8988T (cell line): ENCODE measurements around the gene ARAF.
"Not testable (repeated sequence)": the region's sequence is repeated elsewhere in the genome, so short reads cannot be mapped to it uniquely, and the experiment has no call there.

Experiments used
- DNase-seq: peaks from one replicate; pipeline ENCODE4 v3.0.0; 2011

ARAF gene

DNA sequence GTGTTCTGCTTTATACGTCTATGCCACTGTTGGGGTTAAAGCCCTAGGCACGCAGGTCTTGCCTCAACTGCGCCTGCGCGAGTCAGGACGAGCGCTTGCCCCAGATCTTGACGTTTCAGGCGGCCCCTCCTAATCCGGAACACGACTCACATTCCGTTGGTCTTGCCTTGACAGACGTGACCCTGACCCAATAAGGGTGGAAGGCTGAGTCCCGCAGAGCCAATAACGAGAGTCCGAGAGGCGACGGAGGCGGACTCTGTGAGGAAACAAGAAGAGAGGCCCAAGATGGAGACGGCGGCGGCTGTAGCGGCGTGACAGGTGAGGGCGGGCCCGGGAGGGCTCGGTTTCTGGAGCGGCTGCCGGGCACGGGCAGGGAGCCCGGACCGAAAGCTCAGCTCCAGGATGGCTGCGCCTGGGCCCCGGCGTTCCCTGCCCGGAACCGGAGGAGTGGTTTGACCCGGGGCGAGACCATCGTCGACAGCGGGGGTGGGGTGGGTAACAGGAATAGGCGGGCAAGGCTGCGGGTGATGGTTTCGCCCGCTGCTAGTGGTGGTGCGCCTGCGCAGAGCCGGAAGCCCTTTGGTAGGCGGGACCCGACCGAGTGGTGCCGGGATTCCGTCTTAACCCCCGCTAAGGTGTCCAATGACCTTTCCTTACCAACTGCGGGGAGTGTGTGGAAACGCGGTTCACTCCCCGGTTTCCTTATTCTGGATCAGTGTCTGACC is at the start of gene ARAF:
TSS of gene ARAF (plus strand) at position 272 of the 725 bp plus-strand sequence. CDS start 1,763 bp downstream, outside the sequence.
- DNase-seq, result peak; percentile 82

DNA sequence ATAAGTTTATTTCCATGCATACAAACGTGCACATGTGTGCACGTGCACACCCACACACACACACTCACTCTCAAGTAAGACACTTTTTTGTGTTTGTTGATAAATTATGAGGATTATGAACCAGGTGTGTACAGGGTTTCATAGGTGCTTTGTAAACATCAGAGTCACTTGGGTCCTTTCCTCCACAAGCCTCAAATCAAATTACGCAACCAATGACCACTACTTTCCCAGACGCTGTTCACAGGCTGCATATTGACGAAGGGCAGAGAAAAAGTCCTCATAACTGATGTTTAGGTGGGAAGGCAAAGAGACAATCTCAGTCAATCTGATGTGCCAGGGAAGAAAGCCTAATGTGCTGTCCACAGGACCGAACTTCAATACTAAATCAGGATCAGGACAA is 48.6 kb upstream of the ARAF start:
- DNase-seq, result not testable (repeated sequence)

DNA sequence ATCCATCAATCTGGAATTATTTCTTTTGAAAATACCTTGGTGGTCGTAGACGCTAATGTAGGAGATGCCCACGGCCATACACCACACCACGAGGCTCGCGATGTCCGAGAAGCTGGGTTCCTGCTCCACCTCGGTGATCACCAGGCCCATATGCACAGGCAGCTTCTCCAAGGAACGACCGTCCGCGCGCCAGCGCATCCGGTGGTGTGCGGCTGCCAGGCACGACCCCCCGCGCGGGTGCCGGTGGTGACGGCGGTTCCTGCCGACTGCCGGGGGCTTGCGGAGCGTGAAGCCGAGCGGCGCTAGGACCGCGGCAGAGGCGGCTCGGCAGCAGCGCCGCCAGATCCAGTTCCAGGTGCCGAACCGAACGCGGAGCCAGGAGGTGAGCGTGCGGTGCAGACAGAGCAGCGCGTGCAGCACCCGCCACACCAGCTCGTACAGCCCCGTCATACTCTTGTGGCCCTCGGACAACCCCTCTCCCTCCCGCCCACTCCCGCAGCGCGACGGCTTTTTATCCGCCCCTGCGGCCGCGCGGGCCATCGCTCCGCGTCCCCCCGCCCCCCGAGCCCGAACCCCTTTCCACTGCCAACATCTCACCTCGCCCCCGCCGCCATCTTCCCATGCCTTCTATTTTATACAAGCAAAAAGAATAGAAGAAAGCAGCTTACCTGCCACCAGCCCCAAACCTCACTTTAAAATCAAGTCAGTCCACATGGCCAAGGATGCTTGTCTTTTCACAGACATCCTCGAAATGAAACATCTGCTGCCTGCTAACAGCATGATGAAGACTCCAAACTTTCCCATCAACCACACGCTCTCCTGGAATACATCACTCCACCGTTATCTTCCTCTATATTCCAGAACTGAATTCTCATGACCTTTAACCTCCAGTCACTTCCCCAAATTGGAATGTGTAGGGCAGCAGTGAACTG is 47.7 kb upstream of the ARAF start:
- DNase-seq, result not testable (repeated sequence)

DNA sequence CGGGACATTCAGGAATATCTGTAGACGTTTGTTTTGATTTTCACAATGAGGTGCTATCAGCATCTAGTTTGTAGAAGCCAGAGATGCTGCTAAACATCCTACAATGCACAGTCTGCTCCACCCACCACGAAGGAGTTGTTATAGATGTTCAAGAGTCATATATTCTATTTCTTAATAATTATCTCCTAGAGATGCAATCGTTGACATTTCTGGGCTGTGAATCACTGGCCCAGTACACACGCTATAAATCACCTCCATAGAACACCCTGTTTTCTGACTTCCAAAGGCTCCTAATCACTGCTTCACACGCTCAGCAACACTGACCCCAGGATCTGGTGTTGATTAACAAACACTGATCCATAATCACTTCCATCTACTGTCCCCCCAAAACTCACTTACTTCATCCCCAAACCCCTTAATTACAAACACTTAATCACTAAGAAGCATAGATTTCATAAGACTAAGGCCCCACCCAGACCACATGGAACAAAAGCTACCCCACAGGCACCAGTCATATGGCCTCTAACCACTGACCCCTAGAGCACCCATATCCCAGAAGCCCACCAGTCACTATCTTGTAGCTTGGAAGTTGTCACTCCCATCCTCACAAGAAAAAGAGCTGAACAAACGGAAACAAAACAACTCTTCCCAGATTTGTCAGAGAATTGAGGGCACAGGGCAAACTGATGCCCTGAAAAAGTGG is 46.3 kb upstream of the ARAF start:
- DNase-seq, result no peak

DNA sequence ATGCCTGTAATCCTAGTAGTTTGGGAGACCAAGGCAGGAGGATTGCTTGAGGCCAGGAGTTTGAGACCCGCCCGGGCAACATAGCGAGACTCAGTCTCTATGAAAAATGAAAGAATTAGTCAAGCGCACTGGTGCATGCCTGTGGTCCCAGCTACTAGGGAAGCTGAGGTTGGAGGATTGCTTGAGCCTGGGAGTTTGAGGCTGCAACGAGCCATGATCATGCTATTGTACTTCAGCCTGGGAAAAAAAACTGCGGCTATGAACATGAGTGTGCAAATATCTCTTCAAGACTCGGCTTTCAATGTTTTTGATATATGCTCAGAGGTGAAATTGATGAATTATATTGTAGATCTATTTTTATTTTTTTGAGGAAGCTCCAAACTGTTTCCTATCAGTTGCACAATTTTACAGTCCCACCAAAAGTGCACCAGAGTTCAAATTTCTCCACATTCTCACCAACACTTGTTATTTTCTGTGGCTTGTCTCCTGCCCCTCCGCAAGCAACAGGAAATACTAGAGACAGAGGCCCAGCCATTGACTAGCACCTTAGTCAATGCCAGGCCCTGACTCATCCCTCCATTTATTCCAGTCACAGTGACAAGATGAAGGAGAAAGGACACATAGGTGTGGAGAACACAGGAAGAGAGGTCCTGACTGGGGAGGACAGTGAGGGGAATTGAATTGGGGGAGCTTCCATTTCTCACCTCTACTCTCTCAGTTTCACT is 44.9 kb upstream of the ARAF start:
- DNase-seq, result no peak

DNA sequence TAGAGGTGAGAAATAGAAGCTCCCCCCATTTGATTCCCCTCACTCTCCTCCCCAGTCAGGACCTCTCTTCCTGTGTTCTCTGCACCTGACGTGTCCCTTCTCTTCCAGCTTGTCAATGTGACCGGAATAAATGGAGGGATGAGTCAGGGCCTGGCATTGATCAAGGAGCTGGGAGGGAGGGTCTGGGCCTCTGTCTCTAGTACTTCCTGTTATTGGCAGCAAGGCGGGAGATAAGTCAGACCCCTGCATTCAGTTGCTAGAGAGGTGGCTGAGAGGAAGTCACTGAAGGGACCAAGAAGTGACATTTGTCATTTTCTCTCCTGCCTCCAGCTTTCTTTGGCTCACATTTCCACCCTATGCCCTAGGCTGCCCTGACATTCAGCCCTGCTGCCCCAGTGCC is 42.9 kb upstream of the ARAF start:
- DNase-seq, result no peak

DNA sequence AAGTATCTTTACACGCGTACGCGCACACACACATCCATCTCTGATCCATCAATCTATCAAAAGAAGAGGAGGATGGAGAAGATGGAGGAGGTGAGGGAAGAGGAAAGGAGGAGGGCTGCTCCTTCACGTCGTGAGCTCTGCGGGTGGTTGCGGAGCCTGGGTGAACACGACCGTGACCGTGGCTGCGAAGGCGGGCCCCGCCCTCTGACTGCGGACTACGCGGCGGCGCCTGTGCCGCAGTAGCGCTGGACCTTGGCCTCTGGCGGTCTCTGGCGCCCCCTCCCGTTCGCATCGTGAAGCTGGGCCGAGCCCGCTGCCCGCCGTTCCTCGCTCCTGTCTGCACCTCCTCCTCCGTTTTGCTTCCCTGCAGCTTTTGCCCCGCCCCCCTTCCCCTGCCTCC is 37.7 kb upstream of the ARAF start:
- DNase-seq, result peak; percentile 56

DNA sequence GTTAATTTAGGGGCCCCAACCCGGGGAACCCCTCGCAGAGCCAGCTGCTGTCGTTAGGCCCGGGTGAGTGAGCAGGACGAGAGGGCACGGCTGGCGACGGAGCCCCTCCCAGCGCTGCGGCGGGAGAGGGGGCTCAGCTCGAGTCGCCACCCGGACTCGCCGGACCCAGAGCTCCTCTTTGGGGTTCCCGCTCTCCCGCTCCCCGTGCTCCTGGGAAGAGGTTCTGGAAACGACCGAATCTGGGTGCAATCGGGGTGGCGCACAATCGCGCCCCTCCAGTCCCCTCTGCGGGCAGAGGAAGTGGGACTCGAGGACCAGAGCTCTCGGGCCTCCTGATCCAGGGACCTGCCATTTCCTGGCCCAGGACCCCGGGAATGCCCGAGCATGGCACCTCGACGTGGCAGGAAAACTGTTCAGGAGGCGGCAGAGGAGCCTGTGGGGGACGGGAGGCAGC is 37.3 kb upstream of the ARAF start:
- no peak for DNase-seq

DNA sequence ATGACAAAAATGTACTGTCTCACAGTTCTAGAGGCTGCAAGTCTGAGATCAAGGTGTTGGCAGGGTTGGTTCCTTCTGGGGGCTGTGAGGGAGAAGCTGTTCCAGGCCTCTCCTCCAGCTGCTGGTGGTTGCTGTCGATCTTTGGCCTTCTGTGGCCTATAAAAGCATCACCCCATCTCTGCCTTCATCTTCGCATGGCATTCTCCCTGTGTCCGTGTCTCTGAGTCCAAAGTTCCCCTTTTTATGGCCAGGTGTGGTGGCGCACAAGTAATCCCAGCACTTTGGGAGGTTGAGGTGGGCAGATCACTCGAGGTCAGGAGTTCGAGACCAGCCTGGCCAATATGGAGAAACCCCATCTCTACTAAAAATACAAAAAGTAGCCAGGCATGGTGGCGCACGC is 31.5 kb upstream of the ARAF start:
- DNase-seq, result no peak

DNA sequence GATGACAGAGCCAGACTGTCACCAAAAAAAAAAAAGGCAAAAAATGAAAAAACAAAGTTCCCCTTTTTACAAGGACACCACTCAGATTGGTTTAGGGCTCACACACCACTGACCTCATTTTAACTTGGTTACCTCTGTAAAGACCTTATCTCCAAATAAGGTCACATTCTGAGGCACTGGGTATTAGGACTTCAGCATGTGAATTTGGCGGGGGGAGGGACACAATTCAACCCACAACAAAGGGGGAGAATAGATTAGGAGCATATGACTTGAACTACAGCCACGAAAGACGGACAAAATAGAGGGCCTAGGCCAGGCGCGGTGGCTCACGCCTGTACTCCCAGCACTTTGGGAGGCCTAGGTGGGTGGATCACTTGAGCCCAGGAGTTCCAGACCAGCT is 31.0 kb upstream of the ARAF start:
- DNase-seq, result no peak

DNA sequence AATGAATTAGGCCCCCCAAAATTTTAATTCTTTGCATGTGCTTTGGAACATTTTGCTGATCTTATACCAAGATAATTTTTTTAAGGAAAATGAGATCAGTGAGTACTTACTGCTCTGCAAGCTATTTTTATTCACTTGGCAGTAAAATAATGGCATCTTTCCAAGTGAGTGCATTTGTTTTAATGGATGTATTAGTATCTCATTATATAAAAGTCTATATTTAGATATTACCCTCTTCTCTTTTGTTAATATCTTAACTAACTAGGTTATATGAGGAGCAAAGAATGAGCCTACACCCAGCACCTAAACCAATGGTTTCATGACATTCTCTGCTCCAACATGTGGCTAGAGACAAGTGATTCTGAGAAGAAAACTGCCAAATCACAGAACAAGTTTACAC is 21.1 kb upstream of the ARAF start:
- no peak for DNase-seq

DNA sequence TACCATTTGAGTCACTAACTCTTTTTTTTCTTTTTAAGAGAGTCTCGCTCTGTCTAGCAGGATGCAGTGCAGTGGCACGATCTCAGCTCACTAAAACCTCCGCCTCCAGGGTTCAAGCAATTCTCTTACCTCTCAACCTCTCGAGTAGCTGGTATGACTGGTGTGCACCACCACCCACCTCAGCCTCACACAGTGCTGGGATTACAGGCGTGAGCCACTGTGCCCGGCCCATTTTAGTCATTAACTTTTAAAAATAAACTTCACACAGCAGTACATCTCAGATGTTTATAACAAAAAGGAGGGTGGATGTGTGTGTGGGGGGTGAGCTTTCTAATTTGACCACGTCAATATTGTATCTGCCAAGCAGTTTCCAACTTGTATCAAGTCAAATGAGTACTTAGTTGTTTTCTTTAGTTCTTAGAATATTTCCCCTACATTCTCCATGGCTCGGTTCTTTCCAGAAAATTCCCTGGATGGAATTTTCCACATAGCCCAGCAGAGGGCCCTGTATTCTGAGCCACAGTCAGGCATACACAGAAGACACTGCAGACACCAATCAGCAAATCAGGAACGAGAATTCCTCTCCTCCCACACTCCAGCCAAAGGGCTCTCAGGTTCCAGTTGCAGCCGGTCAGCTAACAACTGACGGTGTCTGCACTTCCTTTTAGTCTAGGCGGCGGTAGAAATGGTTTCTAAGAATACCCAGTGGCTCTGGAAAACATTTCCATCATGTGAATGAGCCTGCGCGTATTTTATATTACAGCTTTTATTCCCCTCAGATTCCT is 20.1 kb upstream of the ARAF start:
- peak; percentile 53 for DNase-seq

DNA sequence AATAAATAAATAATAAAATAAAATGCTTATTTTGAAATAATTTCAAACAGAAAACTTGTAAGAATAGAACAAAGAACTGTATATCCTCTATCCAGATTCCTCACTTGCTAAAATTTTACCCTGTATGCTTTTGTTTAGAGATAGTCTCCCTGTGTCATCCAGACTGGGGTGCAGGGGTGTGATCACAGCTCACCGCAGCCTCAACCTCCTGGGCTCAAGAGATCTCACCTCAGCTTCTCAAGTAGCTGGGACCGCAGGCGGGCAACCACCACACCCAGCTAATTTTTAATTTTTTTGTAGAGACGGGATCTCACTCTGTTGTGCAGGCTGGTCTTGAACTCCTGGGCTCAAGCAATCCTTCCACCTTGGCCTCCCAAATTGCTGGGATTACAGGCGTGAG is 17.5 kb upstream of the ARAF start:
- DNase-seq, result no peak

DNA sequence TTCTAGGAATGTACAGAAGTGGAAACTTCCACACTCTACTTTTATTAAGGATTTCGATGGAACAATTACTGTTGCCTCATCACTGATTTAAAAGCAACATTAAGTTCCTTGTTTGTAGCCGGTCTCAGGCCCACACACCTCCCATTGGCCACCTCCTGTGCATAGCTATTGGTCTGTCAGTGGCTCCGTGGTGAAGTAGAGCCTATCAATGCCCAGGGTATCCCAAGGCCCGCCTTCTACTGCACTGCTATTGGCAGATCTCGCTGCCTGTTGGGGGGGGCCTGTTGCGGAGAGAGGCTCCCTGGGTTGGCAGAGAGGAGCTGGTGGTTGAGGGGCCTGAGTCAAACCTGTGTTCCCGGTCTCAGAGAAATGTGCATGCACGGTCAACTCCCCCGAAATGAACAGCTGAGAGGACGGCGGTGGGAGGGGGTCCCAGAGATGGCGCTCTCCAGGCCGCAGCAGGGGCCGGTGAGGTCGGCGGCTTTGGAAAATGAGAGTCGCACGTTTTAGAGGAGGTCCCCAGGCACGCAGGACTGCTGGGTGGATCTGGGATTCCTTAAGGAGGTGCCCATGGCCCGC is 4.9 kb upstream of the ARAF start:
- DNase-seq, result no peak

DNA sequence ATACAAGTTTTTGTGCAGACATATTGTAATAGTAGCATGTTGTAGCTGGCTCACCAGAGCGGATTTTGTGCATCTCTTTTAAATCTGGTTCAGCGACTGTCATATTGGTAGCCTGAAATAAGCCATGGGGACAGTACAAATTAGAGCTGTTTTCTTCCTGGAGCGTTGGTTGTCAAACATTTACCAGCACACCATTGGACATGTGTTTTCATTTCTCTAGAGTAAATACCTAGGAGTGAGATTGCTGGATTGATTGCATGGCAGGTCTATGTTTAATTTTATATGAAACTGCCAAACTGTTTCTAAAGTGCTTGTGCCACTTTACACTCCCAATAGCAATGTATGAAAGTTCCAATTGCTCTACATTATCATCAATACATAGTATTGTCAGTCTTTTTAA is 2.6 kb upstream of the ARAF start:
- no peak for DNase-seq

DNA sequence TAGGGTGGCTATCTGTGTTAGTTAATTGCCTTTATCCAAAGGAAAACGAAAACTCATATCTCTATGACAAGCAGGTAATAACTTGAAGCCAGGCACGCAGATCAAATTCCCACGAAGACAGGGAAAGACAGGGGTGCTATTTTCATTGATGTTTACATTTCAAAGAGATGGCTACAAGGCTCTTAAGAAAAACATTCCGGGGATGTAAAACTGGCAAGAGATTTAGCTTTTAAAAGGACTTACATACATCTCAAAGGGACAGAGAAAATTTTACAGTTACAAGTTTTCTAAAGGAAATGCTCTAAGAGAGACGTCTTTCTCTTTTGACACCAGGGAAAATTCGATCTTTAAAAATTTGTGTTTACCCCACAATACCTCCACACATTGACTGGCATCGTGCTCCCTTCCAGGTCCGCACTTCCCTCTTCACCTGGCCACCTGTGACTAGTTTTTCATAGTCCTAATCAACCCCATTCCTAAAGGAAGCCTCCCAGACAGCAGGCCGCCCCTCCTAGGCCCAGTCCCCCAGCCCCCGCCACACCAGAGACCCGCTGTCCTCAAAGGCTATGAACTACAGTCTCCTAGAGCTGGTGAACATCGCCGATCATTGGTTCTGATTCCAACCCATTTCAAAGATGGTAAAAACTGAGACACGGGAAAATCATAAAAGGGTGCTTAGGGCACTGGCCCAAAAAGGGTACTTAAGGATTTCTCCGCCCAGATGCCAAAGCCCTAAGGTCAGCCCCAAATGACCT is 649 bp upstream of the ARAF start:
- no peak for DNase-seq

DNA sequence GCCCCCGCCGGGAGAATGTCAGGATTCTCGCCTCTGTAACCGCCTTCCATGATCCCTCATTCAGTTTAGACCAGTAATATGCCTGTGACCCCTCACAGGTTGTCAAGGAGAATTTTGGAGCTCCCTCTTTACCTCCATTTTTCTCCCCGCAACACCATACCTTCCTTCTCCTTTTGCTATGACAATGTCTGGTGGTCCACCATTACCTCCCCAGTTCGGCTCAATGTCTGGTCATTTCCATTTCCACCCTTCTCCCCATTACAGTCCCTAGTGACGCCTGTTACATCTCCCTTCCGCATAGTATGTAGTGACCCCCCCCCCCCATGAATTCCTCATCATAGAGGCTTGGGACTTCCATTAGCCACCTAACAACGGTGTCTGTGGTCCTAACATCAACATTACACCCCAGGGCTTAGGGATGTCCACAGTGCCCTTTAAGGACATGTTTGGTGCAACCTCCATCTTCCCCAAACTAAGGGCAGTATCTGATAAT is 700 bp downstream of the ARAF start:
- DNase-seq, result no peak

DNA sequence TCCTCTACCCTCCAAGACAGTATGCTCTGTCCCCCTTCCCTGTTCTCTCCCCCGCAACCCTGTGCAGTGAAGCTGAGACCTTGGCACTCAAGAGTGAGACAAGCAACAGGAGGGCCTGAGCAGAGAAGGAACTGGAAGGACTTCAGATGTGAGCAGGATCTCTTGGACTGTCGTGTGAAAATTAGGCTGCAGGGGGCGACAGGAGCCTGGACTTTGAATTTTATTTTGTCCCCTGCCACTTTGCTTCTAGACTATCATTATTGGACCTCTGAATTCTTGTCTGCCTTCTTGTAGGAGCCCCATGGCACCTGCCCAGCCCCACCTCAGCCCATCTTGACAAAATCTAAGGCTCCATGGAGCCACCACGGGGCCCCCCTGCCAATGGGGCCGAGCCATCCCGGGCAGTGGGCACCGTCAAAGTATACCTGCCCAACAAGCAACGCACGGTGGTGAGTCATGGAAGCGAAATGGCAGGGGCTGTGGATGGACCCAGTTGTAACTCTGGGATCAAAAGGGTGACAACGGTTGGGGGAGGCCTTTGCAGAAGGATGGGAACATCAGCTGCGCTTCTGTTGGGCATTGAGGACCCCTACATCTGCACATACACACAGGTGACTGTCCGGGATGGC is 1.7 kb downstream of the ARAF start:
- no peak for DNase-seq

DNA sequence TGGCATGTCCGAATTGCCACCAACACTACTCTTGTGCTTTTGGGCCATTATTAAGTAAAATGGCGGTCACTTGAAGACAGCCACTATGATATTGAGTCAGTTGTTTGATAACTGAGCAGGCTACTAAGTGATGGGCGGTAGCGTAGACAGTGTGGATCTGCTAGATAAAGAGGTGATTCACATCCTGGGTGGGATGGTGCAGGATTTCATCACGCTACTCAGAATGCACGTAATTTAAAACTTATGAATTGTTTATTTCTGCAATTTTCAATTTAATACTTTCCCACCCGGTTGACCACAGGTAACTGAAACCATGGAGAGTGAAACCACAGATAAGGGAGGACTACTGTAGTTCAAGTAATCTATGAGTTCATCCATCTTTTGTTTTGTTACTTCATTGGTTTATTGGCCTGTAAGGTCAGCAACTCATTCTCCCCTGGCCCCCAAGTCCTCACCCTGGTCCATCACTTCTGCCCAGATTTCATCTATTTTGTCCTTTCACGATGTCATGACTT is 2.9 kb downstream of the ARAF start:
- DNase-seq, result no peak
